OCI-LY7 (cell line): Measurements from ENCODE around the gene NRSN2.

Experiments used
- CTCF ChIP-seq: fragments of 200-600 bp; sonication (generic); conservative IDR thresholded peaks from 2 replicates; pipeline ENCODE4 v1.5.1; 2014; ENCODE audit warnings: mild to moderate bottlenecking, antibody characterized with exemption, low read length, moderate library complexity, mixed read lengths
- EZH2phosphoT487 ChIP-seq: fragments of 200-600 bp; sonication (generic); IDR thresholded peaks from 2 replicates; pipeline ENCODE4 v1.6.1; 2018; ENCODE audit warnings: low read depth, borderline replicate concordance, mild to moderate bottlenecking, mixed run types, antibody characterized with exemption, low read length, moderate library complexity, mixed read lengths

- TF ChIP-seq CTCF (no peak), EZH2phosphoT487 (no peak)
Measured at GRCh38 chr20:370977-371754, 24.3 kb downstream of the NRSN2 start.
